Left lung (tissue), 10 donors: ENCODE data around the gene JARID2. TPM values are rescaled to one million over a fixed set of nuclear protein-coding genes. Genes with fewer than 3 reads are reported as not detected.

Experiments used
- ATAC-seq: fragments of 200-7000 bp; cut with Tn5 transposase; one replicate; pipeline ENCODE4 v1.9.1; 2020; ENCODE audit warnings: moderate library complexity
- DNase-seq, 4 donors: peaks; one replicate each; pipeline ENCODE4 v3.0.0-alpha.2; 2013 to 2020
- H3K27ac ChIP-seq, 2 donors: fragments of 200-600 bp; sonication (generic) in 1 of 2; one replicate each; pipeline versions ENCODE4 v1.5.0 to v1.8.0; 2020 to 2021
- H3K27me3 ChIP-seq, 2 donors: fragments of 200-600 bp; sonication (generic) in 1 of 2; one replicate each; pipeline versions ENCODE4 v1.5.0 to v1.8.0; 2020 to 2021
- H3K36me3 ChIP-seq, 2 donors: fragments of 200-600 bp; sonication (generic) in 1 of 2; one replicate each; pipeline versions ENCODE4 v1.5.0 to v1.8.0; 2020 to 2021
- H3K4me1 ChIP-seq, 2 donors: fragments of 200-600 bp; one replicate each; pipeline ENCODE4 v1.8.0; 2021
- H3K4me3 ChIP-seq, 2 donors: fragments of 200-600 bp; sonication (generic) in 1 of 2; one replicate each; pipeline versions ENCODE4 v1.5.0 to v1.8.0; 2020 to 2021; ENCODE audit warnings: mild to moderate bottlenecking in 1 of 2
- H3K9me3 ChIP-seq, 2 donors: fragments of 200-600 bp; sonication (generic) in 1 of 2; one replicate each; pipeline versions ENCODE4 v1.5.0 to v1.8.0; 2020 to 2021
- CTCF ChIP-seq, 2 donors: fragments of 200-600 bp; sonication (generic) in 1 of 2; IDR thresholded peaks; one replicate each; pipeline versions ENCODE4 v1.5.0 to v1.8.0; 2021; ENCODE audit warnings: antibody characterized with exemption in 2 of 2
- intact Hi-C, 2 donors: fragments of 100-400 bp; cut with DNase I; formaldehyde crosslinking; loops; one replicate each; pipeline versions ENCODE4 v1.11.2 to v1.14.2; 2022
- polyA plus RNA-seq, 6 donors: library from polyadenylated mRNA; unstranded; fragments of 120-200 nt; gene quantifications; one replicate each; pipeline ENCODE4 v1.2.1, GENCODE V29; 2013; ENCODE audit not compliant: insufficient read length in 6 of 6
- total RNA-seq, 2 donors: library from RNA; stranded (reverse); fragmentation: NEBNext Ultra II Directional; extraction: Animal tissue kit (Norgen Biotek cat#: 25700); gene quantifications; one replicate each; pipeline ENCODE4 v1.2.1, GENCODE V29; 2021
- donor health status: DM: no; HTN: yes; CAD: no.
- donor health status: DM: no; HTN: no; CAD: no.

JARID2 gene
- total and polyA plus RNA-seq, 8 donors = 10.2 to 19.4 (median 17.8) TPM

GRCh38 chr6:15403094-15403755 is 157.4 kb downstream of the JARID2 start:
- no peak for TF ChIP-seq CTCF (IDR thresholded peaks at IDR 0.05)
- Histone ChIP-seq H3K36me3 (no peaks in the 10 kb centered on the region), H3K27me3 (no peaks in the 10 kb centered on the region), H3K4me1 (peaks cover 17 to 46% of the 10 kb centered on the region in 2 donors), H3K9me3 (no peaks in the 10 kb centered on the region), H3K4me3 (no peak overlapping the region), H3K27ac (no peak overlapping the region)
- DNase-seq (no peak), ATAC-seq (no peak)
- intact Hi-C loops = no loop called here

- peaks cover 13 to 53% of the 10 kb centered on the region in 2 donors for H3K4me1 ChIP-seq
- H3K9me3 ChIP-seq = no peaks in the 10 kb centered on the region
- intact Hi-C loops = no loop called here
- no peaks in the 10 kb centered on the region for H3K36me3 ChIP-seq
- no peaks in the 10 kb centered on the region for H3K27me3 ChIP-seq
- ATAC-seq (no peak), DNase-seq (no peak)
- no peak overlapping the region for H3K27ac ChIP-seq
- no peak overlapping the region for H3K4me3 ChIP-seq
- TF ChIP-seq CTCF (IDR thresholded peaks at IDR 0.05) = no peak
Measured at GRCh38 chr6:15404685-15404980, 158.8 kb downstream of the JARID2 start.

GRCh38 chr6:15405129-15406068 is 159.5 kb downstream of the JARID2 start:
- DNase-seq = no peak
- no peak for TF ChIP-seq CTCF (IDR thresholded peaks at IDR 0.05)
- Histone ChIP-seq H3K27ac (no peak overlapping the region), H3K9me3 (no peaks in the 10 kb centered on the region), H3K27me3 (no peaks in the 10 kb centered on the region), H3K4me3 (no peak overlapping the region), H3K4me1 (peaks cover 7 to 49% of the 10 kb centered on the region in 2 donors), H3K36me3 (no peaks in the 10 kb centered on the region)
- intact Hi-C loops = no loop called here
- ATAC-seq = no peak

GRCh38 chr6:15406452-15406851 is 160.6 kb downstream of the JARID2 start:
- no peak for TF ChIP-seq CTCF (IDR thresholded peaks at IDR 0.05)
- H3K27me3 ChIP-seq = no peaks in the 10 kb centered on the region
- H3K4me1 ChIP-seq = peaks cover 0 to 40% of the 10 kb centered on the region in 2 donors
- no peak overlapping the region for H3K27ac ChIP-seq
- DNase-seq = no peak
- H3K9me3 ChIP-seq = no peaks in the 10 kb centered on the region
- intact Hi-C loops = no loop called here
- no peak for ATAC-seq
- no peak overlapping the region for H3K4me3 ChIP-seq
- no peaks in the 10 kb centered on the region for H3K36me3 ChIP-seq

GRCh38 chr6:15408008-15408407 is 162.1 kb downstream of the JARID2 start:
- ATAC-seq = no peak
- Histone ChIP-seq H3K27ac (no peak overlapping the region), H3K9me3 (no peaks in the 10 kb centered on the region), H3K36me3 (no peaks in the 10 kb centered on the region), H3K4me1 (peaks cover 0 to 41% of the 10 kb centered on the region in 2 donors), H3K4me3 (no peak overlapping the region), H3K27me3 (no peaks in the 10 kb centered on the region)
- TF ChIP-seq CTCF (IDR thresholded peaks at IDR 0.05) = no peak
- intact Hi-C loops = no loop called here
- no peak for DNase-seq
